ENCODE measurements around the gene SPECC1. TPM values are rescaled to one million over a fixed set of nuclear protein-coding genes. Genes with fewer than 3 reads are reported as not detected.
"Not testable (repeated sequence)": the region's sequence is repeated elsewhere in the genome, so short reads cannot be mapped to it uniquely, and the experiment has no call there.

SPECC1 gene
- total RNA-seq, 1 experiment from 2014 or later: 43.5 TPM

GRCh38 chr17:20352567-20352966 lies 343.4 kb downstream of the SPECC1 start:
- H3K4me1 ChIP-seq (ENCODE audit: control insufficient read depth in 1 of 2, insufficient read depth in 2 of 2, low read length in 2 of 2); H3K27ac ChIP-seq (ENCODE audit: low read depth, low read length); H3K9ac ChIP-seq (ENCODE audit: low read length); H3K79me2 ChIP-seq (ENCODE audit: insufficient read depth, low read length); H2AFZ ChIP-seq (ENCODE audit: low read depth, low read length, poor library complexity, severe bottlenecking); DNase-seq (ENCODE audit: low read depth, low spot score); H3K9me3 ChIP-seq (ENCODE audit: control insufficient read depth in 1 of 2, insufficient read depth in 1 of 2, low read depth in 1 of 2, low read length in 2 of 2); H3K9me2 ChIP-seq (ENCODE audit: insufficient read depth); H3K27me3 ChIP-seq (ENCODE audit: insufficient read depth, low read length); H4K20me1 ChIP-seq (ENCODE audit: insufficient read depth); BruUV-seq (replicated peaks); H3K4me3 ChIP-seq (replicated peaks in 1 of 2; ENCODE audit: low read depth in 1 of 2, low read length in 2 of 2); POLR2A ChIA-PET; CTCF ChIA-PET; H3K4me2 ChIP-seq (ENCODE audit: low read length); RAD21 ChIA-PET (ENCODE audit: low non-redundant PET in 1 of 2, low total read pairs in 2 of 2, uncharacterized antibody in 2 of 2, unreplicated experiment in 2 of 2); H3K36me3 ChIP-seq (ENCODE audit: control insufficient read depth in 1 of 2, insufficient read depth in 2 of 2, low read length in 2 of 2); intact Hi-C loops (cut with micrococcal nuclease); ATAC-seq: not testable (repeated sequence)

DNA sequence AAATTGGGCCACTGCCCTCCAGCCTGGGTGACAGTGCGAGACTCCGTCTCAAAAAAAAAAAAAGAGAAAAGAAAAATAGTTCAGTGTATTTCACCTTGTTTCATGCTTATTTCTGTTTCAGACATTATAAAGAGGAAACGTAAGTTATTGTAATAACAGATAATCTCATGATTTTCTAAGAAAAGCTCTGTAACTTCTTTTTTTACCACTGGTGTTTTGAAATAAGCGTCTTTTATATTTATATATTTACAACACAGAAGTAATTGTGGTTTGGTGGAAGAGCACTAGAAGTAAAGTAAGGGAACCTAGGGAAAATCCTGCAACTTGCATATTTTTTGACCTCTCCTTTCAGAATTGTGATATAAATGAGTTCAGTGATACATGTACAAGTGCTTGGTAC lies 354.7 kb downstream of the SPECC1 start:
- RAD21 ChIA-PET (ENCODE audit: low non-redundant PET in 1 of 2, low total read pairs in 2 of 2, uncharacterized antibody in 2 of 2, unreplicated experiment in 2 of 2); H3K27ac ChIP-seq (ENCODE audit: low read depth, low read length); H3K4me3 ChIP-seq (replicated peaks in 1 of 2; ENCODE audit: low read depth in 1 of 2, low read length in 2 of 2); H3K9me3 ChIP-seq (ENCODE audit: control insufficient read depth in 1 of 2, insufficient read depth in 1 of 2, low read depth in 1 of 2, low read length in 2 of 2); H3K9me2 ChIP-seq (ENCODE audit: insufficient read depth); H4K20me1 ChIP-seq (ENCODE audit: insufficient read depth); CTCF ChIA-PET; H3K9ac ChIP-seq (ENCODE audit: low read length); H3K4me2 ChIP-seq (ENCODE audit: low read length); H2AFZ ChIP-seq (ENCODE audit: low read depth, low read length, poor library complexity, severe bottlenecking); H3K4me1 ChIP-seq (ENCODE audit: control insufficient read depth in 1 of 2, insufficient read depth in 2 of 2, low read length in 2 of 2); DNase-seq (ENCODE audit: low read depth, low spot score); H3K27me3 ChIP-seq (ENCODE audit: insufficient read depth, low read length); H3K79me2 ChIP-seq (ENCODE audit: insufficient read depth, low read length); intact Hi-C loops (cut with micrococcal nuclease); BruUV-seq (replicated peaks); ATAC-seq; POLR2A ChIA-PET; H3K36me3 ChIP-seq (ENCODE audit: control insufficient read depth in 1 of 2, insufficient read depth in 2 of 2, low read length in 2 of 2): not testable (repeated sequence)

Other genes starting within 250 kb of the SPECC1 start
- gene ULK2, start 141.4 kb upstream of the SPECC1 start, total RNA-seq (2021; ENCODE audit: unreplicated experiment): 12.7 TPM
- gene AKAP10, start 31.5 kb upstream of the SPECC1 start, total RNA-seq (2021; ENCODE audit: unreplicated experiment): 31.6 TPM

Data from HCT116 (cell line).